ENCODE results near the gene PVALB. TPM values are rescaled to one million over a fixed set of nuclear protein-coding genes. Genes with fewer than 3 reads are reported as not detected.
A peak's percentile ranks its signal among the peaks of the same experiment; 100 is the strongest.

The PVALB gene
- total and polyA plus RNA-seq, 8 donors = 0.95 to 4.1 (median 2.1) TPM; not detected in 5

DNA sequence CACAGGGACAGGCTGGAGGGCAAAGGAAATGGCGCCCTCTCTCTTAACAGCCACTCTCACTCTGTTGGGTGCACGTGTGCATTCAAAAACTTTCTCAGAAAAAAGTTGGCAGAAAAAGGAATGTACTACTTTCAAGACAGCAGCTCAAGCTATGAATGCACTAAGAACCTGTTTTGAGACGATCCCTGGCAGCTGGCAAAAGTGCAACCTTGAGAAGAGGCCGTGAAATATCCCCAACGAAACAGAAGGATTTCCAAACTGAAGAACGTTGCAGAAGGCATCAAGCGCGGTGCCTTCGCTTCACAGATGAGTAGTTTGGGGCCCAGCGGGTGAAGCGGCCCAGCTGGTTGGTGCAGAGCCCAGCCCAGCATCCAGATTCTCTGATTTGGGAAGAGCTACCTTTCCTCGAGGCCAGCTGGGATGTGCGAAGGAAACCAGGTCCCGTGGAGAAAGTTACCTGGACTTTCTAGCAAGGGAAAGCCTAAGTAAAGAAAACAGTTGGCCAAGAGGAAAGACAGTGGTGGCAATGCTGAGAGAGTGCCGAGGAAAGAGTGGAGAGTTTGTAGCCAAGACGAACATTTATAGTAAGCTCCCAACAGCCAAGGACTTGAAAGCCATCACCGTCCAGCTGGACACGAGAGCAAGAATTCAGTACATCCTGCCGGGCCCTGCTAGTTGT is 57.2 kb downstream of the PVALB start:
- Histone ChIP-seq H3K4me3 (no peak overlapping the region), H3K36me3 (peaks cover 0 to 23% (median 14%) of the 10 kb centered on the region in 4 donors), H3K27ac (no peak overlapping the region), H3K9me3 (no peaks in the 10 kb centered on the region), H3K27me3 (peaks cover 0 to 21% (median 11%) of the 10 kb centered on the region in 3 donors), H3K4me1 (peaks cover 0 to 26% (median 0%) of the 10 kb centered on the region in 4 donors)
- no peak for TF ChIP-seq CTCF (IDR thresholded peaks at IDR 0.05)
- WGBS, 5 donors = 85 to 86% (median 85%) methylated on average over 19 of the region's 19 CpGs
- no peak for DNase-seq
- intact Hi-C loops (cut with DNase I; ENCODE audit: low total_unique reads) = no loop called here

DNA sequence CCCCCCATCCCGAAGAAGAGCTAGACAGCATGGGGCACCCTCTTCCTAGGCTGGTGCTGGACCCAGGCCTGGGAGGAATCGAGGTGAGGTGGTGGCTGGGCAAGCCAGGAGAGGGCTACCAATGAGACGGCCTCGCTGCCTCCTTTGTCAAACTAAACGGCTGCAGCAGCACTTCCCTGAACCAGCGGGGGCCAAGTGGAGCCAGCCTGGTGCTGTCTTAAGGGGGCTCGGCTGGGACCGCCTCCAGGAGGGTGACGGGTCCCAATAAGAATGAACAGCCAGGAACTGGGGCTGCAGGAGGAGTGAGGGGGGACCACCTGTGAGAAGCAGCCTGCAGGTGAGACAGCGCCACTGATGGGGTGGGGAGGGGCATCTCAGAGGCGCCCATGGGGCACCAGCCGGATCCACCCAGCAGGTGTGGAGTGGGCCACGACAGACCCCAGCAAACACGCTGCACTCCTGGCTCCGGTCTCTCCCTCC is 58.0 kb downstream of the PVALB start:
- H3K27ac ChIP-seq = no peak overlapping the region
- H3K27me3 ChIP-seq = peaks cover 0 to 29% (median 15%) of the 10 kb centered on the region in 3 donors
- no peak for TF ChIP-seq EP300 (IDR thresholded peaks at IDR 0.05)
- TF ChIP-seq POLR2A (IDR thresholded peaks at IDR 0.05) = no peak
- TF ChIP-seq CTCF (IDR thresholded peaks at IDR 0.05) = no peak
- TF ChIP-seq POLR2AphosphoS5 (IDR thresholded peaks at IDR 0.05) = no peak
- H3K4me1 ChIP-seq = peaks cover 0 to 26% (median 0%) of the 10 kb centered on the region in 4 donors
- no peak overlapping the region for H3K4me3 ChIP-seq
- intact Hi-C loops (cut with DNase I; ENCODE audit: low total_unique reads) = no loop called here
- H3K9me3 ChIP-seq = no peaks in the 10 kb centered on the region
- DNase-seq = no peak
- WGBS, 5 donors = 78 to 90% (median 83%) methylated on average over 15 of the region's 15 CpGs
- H3K36me3 ChIP-seq = peaks cover 0 to 19% (median 10%) of the 10 kb centered on the region in 4 donors

DNA sequence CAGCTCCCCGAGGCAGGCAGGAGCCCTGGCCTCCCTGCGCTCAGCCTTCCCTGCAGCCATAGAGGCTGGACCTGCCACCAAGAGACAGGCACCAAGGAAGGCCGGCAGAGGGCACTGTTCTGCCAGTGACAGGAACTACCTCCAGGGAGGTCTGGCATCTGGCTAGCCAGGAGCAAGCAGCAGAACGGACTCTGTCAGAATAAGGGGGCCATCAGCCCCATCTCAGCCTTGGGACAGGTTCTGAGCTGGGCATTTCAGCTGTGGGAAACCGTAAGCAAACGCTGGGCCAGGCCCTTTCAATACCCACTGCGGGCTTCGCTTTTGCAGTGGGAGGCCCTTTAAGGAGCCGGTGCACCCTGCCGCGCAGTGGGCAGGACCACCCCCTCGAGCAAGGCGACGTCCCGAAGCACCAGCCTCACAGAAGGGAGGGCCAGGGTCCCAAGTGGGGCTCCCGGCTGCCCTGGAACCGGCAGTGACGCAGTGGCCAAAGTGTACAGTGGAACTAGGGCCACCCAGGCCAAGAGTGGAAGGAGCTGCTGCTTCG is 59.1 kb downstream of the PVALB start:
- WGBS, 5 donors = 60 to 70% (median 67%) methylated on average over 15 to 19 of the region's 19 CpGs
- intact Hi-C loops (cut with DNase I; ENCODE audit: low total_unique reads) = no loop called here

More for the DNA sequence above, 59.1 kb downstream of the PVALB start:
- peaks cover 0 to 17% (median 3%) of the 10 kb centered on the region in 4 donors for H3K4me1 ChIP-seq
- peaks cover 6 to 40% (median 20%) of the 10 kb centered on the region in 3 donors for H3K27me3 ChIP-seq
- no peak overlapping the region for H3K27ac ChIP-seq
- TF ChIP-seq POLR2AphosphoS5 (IDR thresholded peaks at IDR 0.05) (peak in 1 of 3 donors; percentile 17), POLR2A (IDR thresholded peaks at IDR 0.05) (no peak), CTCF (IDR thresholded peaks at IDR 0.05) (peak in 5 of 7 experiments; percentile 53 to 78 (median 74))
- H3K9me3 ChIP-seq = no peaks in the 10 kb centered on the region
- peak; percentile 83 to 88 for DNase-seq
- H3K36me3 ChIP-seq = peaks cover 0 to 8% (median 2%) of the 10 kb centered on the region in 4 donors
- H3K4me3 ChIP-seq = no peak overlapping the region
